Stimulated activated naive B cell treated with anti-CD40 and anti-IgM and Interleukin-4, amounts not matched to agents 10 μg/mL and 1 μg/mL and 100 μg/mL, for 72 hours (primary cell): Measurements from ENCODE around the gene GAA.
A peak's percentile ranks its signal among the peaks of the same experiment; 100 is the strongest.

Source experiments
- ATAC-seq, 2 donors: fragments of 150-1000 bp; cut with Tn5 transposase; replicated peaks; 2 replicates each; pipeline ENCODE4 v1.10.0; 2021; ENCODE audit warnings: moderate library complexity in 1 of 2
- DNase-seq: peaks from one replicate; pipeline ENCODE4 v3.0.0; 2021
- H3K27ac Mint-ChIP-seq: one replicate; pipeline ENCODE4 v1.8.0; 2022; ENCODE audit warnings: mild to moderate bottlenecking, mixed read lengths
- H3K27me3 Mint-ChIP-seq, 2 donors: one replicate each; pipeline ENCODE4 v1.8.0; 2022; ENCODE audit warnings: mixed read lengths in 2 of 2
- H3K36me3 Mint-ChIP-seq, 2 donors: one replicate each; pipeline ENCODE4 v1.8.0; 2022; ENCODE audit warnings: mixed read lengths in 2 of 2, mild to moderate bottlenecking in 1 of 2
- H3K4me1 Mint-ChIP-seq, 2 donors: one replicate each; pipeline ENCODE4 v1.8.0; 2022; ENCODE audit warnings: mixed read lengths in 2 of 2, mild to moderate bottlenecking in 1 of 2
- H3K4me3 Mint-ChIP-seq, 2 donors: one replicate each; pipeline ENCODE4 v1.8.0; 2022; ENCODE audit warnings: mild to moderate bottlenecking in 2 of 2, mixed read lengths in 2 of 2, moderate library complexity in 1 of 2
- H3K9me3 Mint-ChIP-seq, 2 donors: one replicate each; pipeline ENCODE4 v1.8.0; 2022; ENCODE audit warnings: mixed read lengths in 2 of 2, mild to moderate bottlenecking in 1 of 2

The GAA gene

GRCh38 chr17:80104321-80104955, 3.1 kb downstream of the GAA start:
- H3K4me3 Mint-ChIP-seq = no peak overlapping the region
- DNase-seq = no peak

GRCh38 chr17:80104956-80105375, 3.6 kb downstream of the GAA start:
- peaks cover 19 to 34% of the 10 kb centered on the region in 2 donors for H3K4me1 Mint-ChIP-seq
- ATAC-seq = no peak
- no peaks in the 10 kb centered on the region for H3K9me3 Mint-ChIP-seq
- no peak overlapping the region for H3K27ac Mint-ChIP-seq
- DNase-seq = no peak
- no peak overlapping the region for H3K4me3 Mint-ChIP-seq
- H3K27me3 Mint-ChIP-seq = no peaks in the 10 kb centered on the region
- peaks cover 8 to 11% of the 10 kb centered on the region in 2 donors for H3K36me3 Mint-ChIP-seq

More at GRCh38 chr17:80104321-80104955, 3.1 kb downstream of the GAA start:
- no peaks in the 10 kb centered on the region for H3K9me3 Mint-ChIP-seq
- no peak for ATAC-seq
- H3K27ac Mint-ChIP-seq = no peak overlapping the region
- H3K27me3 Mint-ChIP-seq = no peaks in the 10 kb centered on the region
- peaks cover 22 to 36% of the 10 kb centered on the region in 2 donors for H3K4me1 Mint-ChIP-seq
- peaks cover 8 to 11% of the 10 kb centered on the region in 2 donors for H3K36me3 Mint-ChIP-seq

- no peak overlapping the region for H3K27ac Mint-ChIP-seq
- H3K36me3 Mint-ChIP-seq = peaks cover 8 to 11% of the 10 kb centered on the region in 2 donors
- no peak for DNase-seq
- H3K27me3 Mint-ChIP-seq = no peaks in the 10 kb centered on the region
- no peaks in the 10 kb centered on the region for H3K9me3 Mint-ChIP-seq
- ATAC-seq = no peak
- H3K4me1 Mint-ChIP-seq = peaks cover 12 to 26% of the 10 kb centered on the region in 2 donors
- H3K4me3 Mint-ChIP-seq = no peak overlapping the region
Measured at GRCh38 chr17:80105762-80106161, 4.4 kb downstream of the GAA start.

GRCh38 chr17:80106176-80106575, 4.8 kb downstream of the GAA start:
- Mint-ChIP-seq H3K27me3 (no peaks in the 10 kb centered on the region), H3K4me3 (no peak overlapping the region), H3K4me1 (peaks cover 10 to 22% of the 10 kb centered on the region in 2 donors), H3K36me3 (peaks cover 8 to 11% of the 10 kb centered on the region in 2 donors), H3K27ac (no peak overlapping the region), H3K9me3 (no peaks in the 10 kb centered on the region)
- ATAC-seq (no peak), DNase-seq (no peak)

GRCh38 chr17:80106751-80107150, 5.4 kb downstream of the GAA start:
- ATAC-seq (no peak), DNase-seq (no peak)
- H3K36me3 Mint-ChIP-seq = peaks cover 5 to 11% of the 10 kb centered on the region in 2 donors
- no peaks in the 10 kb centered on the region for H3K9me3 Mint-ChIP-seq
- H3K27me3 Mint-ChIP-seq = no peaks in the 10 kb centered on the region
- no peak overlapping the region for H3K27ac Mint-ChIP-seq
- H3K4me3 Mint-ChIP-seq = no peak overlapping the region
- peaks cover 10 to 21% of the 10 kb centered on the region in 2 donors for H3K4me1 Mint-ChIP-seq

GRCh38 chr17:80107231-80108021, 6.0 kb downstream of the GAA start:
- Mint-ChIP-seq H3K27me3 (no peaks in the 10 kb centered on the region), H3K4me1 (peaks cover 5 to 19% of the 10 kb centered on the region in 2 donors), H3K4me3 (no peak overlapping the region), H3K9me3 (no peaks in the 10 kb centered on the region), H3K27ac (no peak overlapping the region), H3K36me3 (peaks cover 2 to 11% of the 10 kb centered on the region in 2 donors)
- DNase-seq (no peak), ATAC-seq (no peak)

- DNase-seq (no peak), ATAC-seq (no peak)
- H3K4me3 Mint-ChIP-seq = no peak overlapping the region
- peaks cover 11 to 19% of the 10 kb centered on the region in 2 donors for H3K4me1 Mint-ChIP-seq
- no peaks in the 10 kb centered on the region for H3K9me3 Mint-ChIP-seq
- H3K27ac Mint-ChIP-seq = peak overlapping the region; percentile 37
- H3K36me3 Mint-ChIP-seq = peaks cover 2 to 11% of the 10 kb centered on the region in 2 donors
- H3K27me3 Mint-ChIP-seq = no peaks in the 10 kb centered on the region
Measured at GRCh38 chr17:80108036-80108971, 6.9 kb downstream of the GAA start.

GRCh38 chr17:80109066-80109660, 7.8 kb downstream of the GAA start:
- no peak for ATAC-seq
- no peaks in the 10 kb centered on the region for H3K9me3 Mint-ChIP-seq

GRCh38 chr17:80109713-80110446, 8.5 kb downstream of the GAA start:
- DNase-seq (no peak), ATAC-seq (no peak)
- Mint-ChIP-seq H3K9me3 (peaks cover 2% of the 10 kb centered on the region in 2 donors), H3K36me3 (peaks cover 2 to 13% of the 10 kb centered on the region in 2 donors), H3K4me1 (peaks cover 10 to 15% of the 10 kb centered on the region in 2 donors), H3K27ac (no peak overlapping the region), H3K4me3 (no peak overlapping the region), H3K27me3 (no peaks in the 10 kb centered on the region)

More at GRCh38 chr17:80109066-80109660, 7.8 kb downstream of the GAA start:
- H3K27me3 Mint-ChIP-seq = no peaks in the 10 kb centered on the region
- peaks cover 2 to 11% of the 10 kb centered on the region in 2 donors for H3K36me3 Mint-ChIP-seq
- peaks cover 10 to 15% of the 10 kb centered on the region in 2 donors for H3K4me1 Mint-ChIP-seq
- H3K27ac Mint-ChIP-seq = no peak overlapping the region
- DNase-seq = no peak
- H3K4me3 Mint-ChIP-seq = no peak overlapping the region

- Mint-ChIP-seq H3K36me3 (peaks cover 5 to 19% of the 10 kb centered on the region in 2 donors), H3K4me1 (peaks cover 10 to 15% of the 10 kb centered on the region in 2 donors), H3K9me3 (peaks cover 5 to 8% of the 10 kb centered on the region in 2 donors), H3K4me3 (no peak overlapping the region), H3K27ac (no peak overlapping the region), H3K27me3 (no peaks in the 10 kb centered on the region)
- no peak for DNase-seq
- no peak for ATAC-seq
Measured at GRCh38 chr17:80110447-80110812, 9.0 kb downstream of the GAA start.

GRCh38 chr17:80110927-80111701, 9.7 kb downstream of the GAA start:
- Mint-ChIP-seq H3K27me3 (no peaks in the 10 kb centered on the region), H3K4me3 (no peak overlapping the region), H3K9me3 (peaks cover 5 to 11% of the 10 kb centered on the region in 2 donors), H3K27ac (no peak overlapping the region), H3K4me1 (peaks cover 10 to 15% of the 10 kb centered on the region in 2 donors), H3K36me3 (peaks cover 3 to 16% of the 10 kb centered on the region in 2 donors)
- ATAC-seq (no peak), DNase-seq (no peak)

- Mint-ChIP-seq H3K27ac (no peak overlapping the region), H3K9me3 (peaks cover 5 to 11% of the 10 kb centered on the region in 2 donors), H3K27me3 (no peaks in the 10 kb centered on the region), H3K36me3 (peaks cover 2 to 14% of the 10 kb centered on the region in 2 donors), H3K4me1 (peaks cover 10 to 15% of the 10 kb centered on the region in 2 donors), H3K4me3 (no peak overlapping the region)
- DNase-seq (no peak), ATAC-seq (peak; percentile 38 to 50)
Measured at GRCh38 chr17:80111702-80112470, 10.5 kb downstream of the GAA start.
